ENCODE measurements around the gene DCUN1D2. TPM values are rescaled to one million over a fixed set of nuclear protein-coding genes. Genes with fewer than 3 reads are reported as not detected.
"Not testable (repeated sequence)": the region's sequence is repeated elsewhere in the genome, so short reads cannot be mapped to it uniquely, and the experiment has no call there.

The DCUN1D2 gene
- total RNA-seq, 3 donors from 2014 or later, result 15.8 to 22.4 (median 16.4) TPM

DNA sequence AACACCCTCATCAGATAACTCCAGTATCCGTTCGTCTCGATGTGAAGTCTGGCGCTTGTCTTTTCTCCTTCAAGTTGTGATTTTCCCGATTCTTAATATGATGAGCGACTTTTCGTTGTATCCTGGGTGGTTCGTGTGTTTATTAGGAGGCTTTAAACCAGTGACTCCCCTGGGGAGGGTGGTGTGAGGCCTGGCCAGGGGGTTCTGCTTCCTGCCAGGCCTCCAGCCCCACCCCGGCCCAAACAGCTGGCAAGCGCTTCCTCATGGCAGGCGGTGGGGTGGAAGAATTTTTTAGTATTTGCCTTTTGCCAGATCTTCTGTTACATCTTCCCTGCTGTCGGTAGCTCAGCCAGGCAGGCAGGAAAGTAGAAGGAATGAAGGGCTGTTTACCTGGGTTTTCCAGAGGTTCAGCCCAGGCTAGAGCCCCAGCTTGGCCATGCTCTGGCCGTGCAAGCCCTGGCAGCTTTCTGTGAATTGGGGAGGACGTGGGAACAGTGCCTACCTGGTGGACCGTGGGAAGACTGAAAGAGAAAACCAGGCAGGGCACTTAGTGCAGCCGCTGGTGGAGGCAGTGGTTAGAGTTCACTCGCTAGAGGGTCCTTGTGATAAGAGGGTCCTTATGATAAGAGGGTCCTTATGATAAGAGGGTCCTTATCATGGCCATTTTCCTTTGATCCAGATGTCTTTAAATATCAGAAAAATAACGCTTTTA, 37.7 kb upstream of the DCUN1D2 start:
- Histone ChIP-seq H3K36me3 (no peaks in the 10 kb centered on the region), H3K4me1 (no peaks in the 10 kb centered on the region), H3K27me3 (no peaks in the 10 kb centered on the region), H3K27ac (no peak overlapping the region), H3K9me3 (no peaks in the 10 kb centered on the region), H3K4me3 (no peak overlapping the region)
- intact Hi-C loops (cut with DNase I; ENCODE audit: low total_unique reads), result no loop called here
- no peak for TF ChIP-seq POLR2AphosphoS5 (IDR thresholded peaks at IDR 0.05)
- TF ChIP-seq POLR2A (IDR thresholded peaks at IDR 0.05), result no peak
- TF ChIP-seq, protein P1, sequence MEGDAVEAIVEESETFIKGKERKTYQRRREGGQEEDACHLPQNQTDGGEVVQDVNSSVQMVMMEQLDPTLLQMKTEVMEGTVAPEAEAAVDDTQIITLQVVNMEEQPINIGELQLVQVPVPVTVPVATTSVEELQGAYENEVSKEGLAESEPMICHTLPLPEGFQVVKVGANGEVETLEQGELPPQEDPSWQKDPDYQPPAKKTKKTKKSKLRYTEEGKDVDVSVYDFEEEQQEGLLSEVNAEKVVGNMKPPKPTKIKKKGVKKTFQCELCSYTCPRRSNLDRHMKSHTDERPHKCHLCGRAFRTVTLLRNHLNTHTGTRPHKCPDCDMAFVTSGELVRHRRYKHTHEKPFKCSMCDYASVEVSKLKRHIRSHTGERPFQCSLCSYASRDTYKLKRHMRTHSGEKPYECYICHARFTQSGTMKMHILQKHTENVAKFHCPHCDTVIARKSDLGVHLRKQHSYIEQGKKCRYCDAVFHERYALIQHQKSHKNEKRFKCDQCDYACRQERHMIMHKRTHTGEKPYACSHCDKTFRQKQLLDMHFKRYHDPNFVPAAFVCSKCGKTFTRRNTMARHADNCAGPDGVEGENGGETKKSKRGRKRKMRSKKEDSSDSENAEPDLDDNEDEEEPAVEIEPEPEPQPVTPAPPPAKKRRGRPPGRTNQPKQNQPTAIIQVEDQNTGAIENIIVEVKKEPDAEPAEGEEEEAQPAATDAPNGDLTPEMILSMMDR (IDR thresholded peaks at IDR 0.05), result no peak
- DNase-seq (ENCODE audit: low spot score in 2 of 2), result peak in 1 of 2 donors; percentile 37

DNA sequence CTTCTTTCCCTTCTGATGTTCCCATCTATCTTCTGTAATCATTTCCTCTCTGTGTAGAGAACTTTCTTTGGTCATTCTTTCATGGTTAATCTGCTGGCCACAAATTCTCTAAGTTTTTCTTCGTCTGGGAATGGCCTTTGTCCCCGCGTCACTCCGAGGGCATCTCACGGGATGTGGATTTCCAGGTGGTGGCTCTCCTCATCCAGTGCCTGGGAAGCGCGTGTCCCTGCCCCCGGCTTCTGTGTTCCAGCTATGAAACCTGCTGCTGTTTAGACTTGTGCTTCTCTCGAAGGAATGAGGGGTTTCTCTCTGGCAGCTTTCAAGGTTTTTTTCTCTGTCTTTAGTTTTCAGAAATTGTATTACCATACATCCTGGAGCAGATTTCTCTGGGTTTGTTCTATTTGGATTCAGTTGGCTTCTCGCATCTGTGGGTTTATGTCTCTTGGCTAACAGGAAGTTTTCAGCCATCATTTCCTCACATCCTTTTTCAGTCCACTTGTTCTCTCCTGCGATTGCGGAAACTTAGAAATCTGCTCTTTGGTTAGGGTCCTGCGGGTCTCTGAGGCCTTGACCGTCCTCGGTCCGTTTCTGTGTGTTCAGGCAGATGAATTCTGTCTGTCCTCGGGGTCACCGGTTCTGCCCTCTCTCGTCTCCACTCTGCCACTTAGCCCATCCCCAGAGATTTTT, 36.9 kb upstream of the DCUN1D2 start:
- no peaks in the 10 kb centered on the region for H3K27me3 ChIP-seq
- H3K4me1 ChIP-seq, result no peaks in the 10 kb centered on the region
- peaks cover 0 to 4% of the 10 kb centered on the region in 2 donors for H3K9me3 ChIP-seq
- H3K27ac ChIP-seq, result no peak overlapping the region
- intact Hi-C loops (cut with DNase I; ENCODE audit: low total_unique reads), result no loop called here
- H3K4me3 ChIP-seq, result no peak overlapping the region
- TF ChIP-seq POLR2A (IDR thresholded peaks at IDR 0.05) (no peak), POLR2AphosphoS5 (IDR thresholded peaks at IDR 0.05) (no peak)
- TF ChIP-seq, protein P1 (IDR thresholded peaks at IDR 0.05), result no peak
- H3K36me3 ChIP-seq, result no peaks in the 10 kb centered on the region
- peak in 1 of 2 donors; percentile 30 for DNase-seq (ENCODE audit: low spot score in 2 of 2)

DNA sequence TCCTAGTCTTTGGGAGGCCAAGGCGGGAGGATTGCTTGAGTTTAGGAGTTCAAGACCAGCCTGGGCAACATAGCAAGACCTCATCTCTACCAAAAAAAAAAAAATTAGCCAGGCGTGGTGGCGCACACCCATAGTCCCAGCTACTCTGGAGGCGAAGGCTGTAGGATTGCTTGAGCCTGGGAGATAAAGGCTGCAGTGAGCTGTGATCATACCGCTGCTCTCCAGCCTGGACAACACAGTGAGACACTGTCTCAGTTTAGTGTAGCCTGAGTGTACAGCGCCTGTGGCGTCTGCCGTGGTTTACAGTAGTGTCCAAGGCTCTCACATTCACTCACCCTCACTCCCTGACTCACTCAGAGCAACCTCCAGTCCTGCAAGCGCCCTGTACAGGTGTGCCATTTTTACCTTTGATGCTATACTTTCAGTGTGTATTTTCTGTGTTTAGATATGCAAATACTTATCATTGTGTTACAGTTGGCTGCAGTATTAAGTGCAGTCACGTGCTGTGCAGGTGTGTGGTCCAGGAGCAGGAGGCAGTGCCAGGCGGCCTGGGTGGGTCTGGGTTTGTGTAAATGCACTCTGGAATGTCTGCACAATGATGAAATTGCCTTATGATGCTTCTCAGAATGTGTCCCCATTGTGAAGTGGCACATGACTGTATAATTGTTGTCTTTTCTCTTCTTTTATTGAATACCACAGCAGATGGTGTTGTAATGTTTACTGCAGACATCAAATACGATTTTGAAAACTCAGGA, 36.1 kb upstream of the DCUN1D2 start:
- Histone ChIP-seq H3K4me1 (no peaks in the 10 kb centered on the region), H3K4me3 (no peak overlapping the region), H3K36me3 (no peaks in the 10 kb centered on the region), H3K27ac (no peak overlapping the region), H3K27me3 (no peaks in the 10 kb centered on the region), H3K9me3 (peaks cover 0 to 5% of the 10 kb centered on the region in 2 donors)
- intact Hi-C loops (cut with DNase I; ENCODE audit: low total_unique reads), result no loop called here
- peak in 1 of 2 donors; percentile 9 for DNase-seq (ENCODE audit: low spot score in 2 of 2)
- TF ChIP-seq, protein P1 (IDR thresholded peaks at IDR 0.05), result no peak
- TF ChIP-seq POLR2A (IDR thresholded peaks at IDR 0.05), result no peak
- no peak for TF ChIP-seq POLR2AphosphoS5 (IDR thresholded peaks at IDR 0.05)

DNA sequence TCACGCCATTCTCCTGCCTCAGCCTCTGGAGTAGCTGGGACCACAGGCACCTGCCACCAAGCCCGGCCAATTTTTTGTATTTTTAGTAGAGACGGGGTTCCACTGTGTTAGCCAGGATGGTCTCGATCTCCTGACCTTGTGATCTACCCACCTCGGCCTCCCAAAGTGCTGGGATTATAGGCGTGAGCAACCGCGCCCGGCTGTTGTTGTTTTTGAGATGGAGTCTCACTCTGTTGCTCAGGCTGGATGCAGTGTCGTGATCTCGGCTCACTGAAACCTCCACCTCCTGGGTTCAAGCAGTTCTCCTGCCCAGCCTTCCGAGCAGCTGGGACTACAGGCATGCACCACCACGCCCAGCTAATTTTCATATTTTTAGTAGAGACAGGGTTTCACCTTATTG, 31.9 kb upstream of the DCUN1D2 start:
- H3K27me3 ChIP-seq; DNase-seq (ENCODE audit: low spot score in 2 of 2); H3K36me3 ChIP-seq; H3K4me3 ChIP-seq; intact Hi-C loops (cut with DNase I; ENCODE audit: low total_unique reads); H3K9me3 ChIP-seq; H3K27ac ChIP-seq; H3K4me1 ChIP-seq: not testable (repeated sequence)

DNA sequence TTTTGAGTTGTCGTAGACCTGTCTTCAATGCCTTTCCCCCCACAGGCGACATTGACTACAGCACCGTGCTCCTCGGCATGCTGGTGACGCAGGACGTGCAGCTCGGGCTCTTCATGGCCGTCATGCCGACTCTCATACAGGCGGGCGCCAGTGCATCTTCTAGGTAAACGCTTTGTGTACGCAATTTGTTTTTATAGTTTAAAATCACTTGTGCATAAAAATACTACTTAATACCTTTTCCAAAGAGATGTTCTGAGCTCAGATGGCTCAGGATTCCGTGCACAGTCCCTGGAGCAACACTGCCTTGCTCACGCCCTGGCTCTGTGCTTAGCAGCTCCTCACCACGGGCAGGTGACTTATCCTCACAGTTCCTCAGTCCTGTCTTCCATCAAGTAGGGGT, 30.1 kb upstream of the DCUN1D2 start:
- intact Hi-C loops (cut with DNase I; ENCODE audit: low total_unique reads), result no loop called here
- no peak for DNase-seq (ENCODE audit: low spot score in 2 of 2)
- no peaks in the 10 kb centered on the region for H3K4me1 ChIP-seq
- TF ChIP-seq, protein P1 (IDR thresholded peaks at IDR 0.05), result no peak
- TF ChIP-seq POLR2A (IDR thresholded peaks at IDR 0.05), result no peak
- TF ChIP-seq POLR2AphosphoS5 (IDR thresholded peaks at IDR 0.05), result no peak
- H3K36me3 ChIP-seq, result no peaks in the 10 kb centered on the region
- peaks cover 0 to 5% of the 10 kb centered on the region in 2 donors for H3K9me3 ChIP-seq
- no peak overlapping the region for H3K27ac ChIP-seq
- no peak overlapping the region for H3K4me3 ChIP-seq
- H3K27me3 ChIP-seq, result no peaks in the 10 kb centered on the region

Data from breast epithelium (tissue), 4 donors.